Activated CD8-positive, alpha-beta T cell treated with anti-CD3 and anti-CD28 coated beads for 36 hours (primary cell): Measurements from ENCODE around the gene PIP5K1B. TPM values are rescaled to one million over a fixed set of nuclear protein-coding genes. Genes with fewer than 3 reads are reported as not detected.
"Not testable (repeated sequence)": the region's sequence is repeated elsewhere in the genome, so short reads cannot be mapped to it uniquely, and the experiment has no call there.

Experiments
- ATAC-seq: fragments of 200-7000 bp; cut with Tn5 transposase; one replicate; pipeline ENCODE4 v1.10.0; 2021; ENCODE audit warnings: mild to moderate bottlenecking, moderate library complexity
- CTCF ChIA-PET: fragments of 350-600 bp; sonication (Branson Sonifier 250); formaldehyde crosslinking; loops from one replicate; lab custom pipeline; 2021; ENCODE audit warnings: antibody characterized with exemption; lab: Charles Lee
- POLR2A ChIA-PET: fragments of 350-600 bp; sonication (Branson Sonifier 250); formaldehyde crosslinking; loops from one replicate; lab custom pipeline; 2021; ENCODE audit warnings: antibody characterized with exemption; lab: Charles Lee
- DNase-seq: peaks from one replicate; pipeline ENCODE4 v3.0.0-alpha.2; 2020
- H3K27ac Mint-ChIP-seq: one replicate; pipeline ENCODE4 v1.8.0; 2021; ENCODE audit warnings: mild to moderate bottlenecking, mixed read lengths
- H3K27me3 Mint-ChIP-seq: one replicate; pipeline ENCODE4 v1.8.0; 2021; ENCODE audit warnings: mixed read lengths
- H3K36me3 Mint-ChIP-seq: one replicate; pipeline ENCODE4 v1.8.0; 2021; ENCODE audit warnings: low read depth, mixed read lengths
- H3K4me1 Mint-ChIP-seq: one replicate; pipeline ENCODE4 v1.8.0; 2021; ENCODE audit warnings: low read depth, mixed read lengths
- H3K4me3 Mint-ChIP-seq: one replicate; pipeline ENCODE4 v1.8.0; 2021; ENCODE audit warnings: mild to moderate bottlenecking, moderate library complexity, mixed read lengths
- H3K9me3 Mint-ChIP-seq: one replicate; pipeline ENCODE4 v1.8.0; 2021; ENCODE audit warnings: mixed read lengths
- intact Hi-C: fragments of 100-400 bp; cut with micrococcal nuclease; formaldehyde crosslinking; loops from one replicate; pipeline ENCODE4 v1.10.0; 2022
- total RNA-seq, 2 experiments: library from RNA; stranded (reverse); gene quantifications; one replicate each; pipeline ENCODE4 v1.2.3, GENCODE V29; 2021
- TF ChIP-seq, protein P1 (sequence below): fragments of 200-600 bp; IDR thresholded peaks from one replicate; pipeline ENCODE4 v1.8.0; 2022; ENCODE audit warnings: antibody characterized with exemption, mild to moderate bottlenecking

PIP5K1B gene
- total RNA-seq, 2 experiments from 2014 or later, result 0.43 to 0.98 TPM

DNA sequence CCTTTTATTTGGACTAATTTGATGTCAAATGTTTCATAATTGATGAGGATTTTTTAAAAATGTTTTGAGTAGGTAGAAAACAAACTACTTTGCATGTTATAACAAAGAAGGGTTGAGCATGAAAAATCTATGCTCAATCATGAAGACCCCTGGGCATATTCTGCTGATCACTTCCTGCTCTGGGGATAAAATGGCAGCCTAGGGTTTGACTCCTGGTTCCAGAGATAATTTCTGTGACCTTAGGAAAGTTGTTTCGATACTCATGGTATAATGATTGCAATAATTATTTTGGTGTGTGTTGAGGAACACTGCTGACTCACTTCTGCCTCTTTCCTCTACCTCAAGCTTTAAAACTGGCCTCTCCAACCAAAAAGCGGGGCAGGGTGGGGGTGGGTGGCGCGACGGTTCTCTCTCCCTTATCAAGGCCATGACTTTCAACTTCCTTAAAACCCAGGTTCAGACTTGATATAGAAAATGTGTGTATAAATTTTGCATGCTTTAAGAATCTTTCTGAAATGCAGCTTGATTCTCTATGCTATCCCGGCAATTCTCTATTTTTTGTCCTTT is 6.0 kb upstream of the PIP5K1B start:
- CTCF ChIA-PET, result interaction anchor here (1.3 kb wide), 1 partner anchor 13 kb away, joined by 3 read pairs; no protein-coding TSS in a partner anchor
- no peak for DNase-seq
- peaks cover 2% of the 10 kb centered on the region for H3K9me3 Mint-ChIP-seq
- no peak for ATAC-seq
- POLR2A ChIA-PET, result no interaction called here
- H3K36me3 Mint-ChIP-seq, result no peaks in the 10 kb centered on the region
- TF ChIP-seq, protein P1, sequence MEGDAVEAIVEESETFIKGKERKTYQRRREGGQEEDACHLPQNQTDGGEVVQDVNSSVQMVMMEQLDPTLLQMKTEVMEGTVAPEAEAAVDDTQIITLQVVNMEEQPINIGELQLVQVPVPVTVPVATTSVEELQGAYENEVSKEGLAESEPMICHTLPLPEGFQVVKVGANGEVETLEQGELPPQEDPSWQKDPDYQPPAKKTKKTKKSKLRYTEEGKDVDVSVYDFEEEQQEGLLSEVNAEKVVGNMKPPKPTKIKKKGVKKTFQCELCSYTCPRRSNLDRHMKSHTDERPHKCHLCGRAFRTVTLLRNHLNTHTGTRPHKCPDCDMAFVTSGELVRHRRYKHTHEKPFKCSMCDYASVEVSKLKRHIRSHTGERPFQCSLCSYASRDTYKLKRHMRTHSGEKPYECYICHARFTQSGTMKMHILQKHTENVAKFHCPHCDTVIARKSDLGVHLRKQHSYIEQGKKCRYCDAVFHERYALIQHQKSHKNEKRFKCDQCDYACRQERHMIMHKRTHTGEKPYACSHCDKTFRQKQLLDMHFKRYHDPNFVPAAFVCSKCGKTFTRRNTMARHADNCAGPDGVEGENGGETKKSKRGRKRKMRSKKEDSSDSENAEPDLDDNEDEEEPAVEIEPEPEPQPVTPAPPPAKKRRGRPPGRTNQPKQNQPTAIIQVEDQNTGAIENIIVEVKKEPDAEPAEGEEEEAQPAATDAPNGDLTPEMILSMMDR, result no peak
- no peak overlapping the region for H3K27ac Mint-ChIP-seq
- no peaks in the 10 kb centered on the region for H3K4me1 Mint-ChIP-seq
- H3K4me3 Mint-ChIP-seq, result no peak overlapping the region
- intact Hi-C loops, result no loop called here
- H3K27me3 Mint-ChIP-seq, result peaks cover 47% of the 10 kb centered on the region

DNA sequence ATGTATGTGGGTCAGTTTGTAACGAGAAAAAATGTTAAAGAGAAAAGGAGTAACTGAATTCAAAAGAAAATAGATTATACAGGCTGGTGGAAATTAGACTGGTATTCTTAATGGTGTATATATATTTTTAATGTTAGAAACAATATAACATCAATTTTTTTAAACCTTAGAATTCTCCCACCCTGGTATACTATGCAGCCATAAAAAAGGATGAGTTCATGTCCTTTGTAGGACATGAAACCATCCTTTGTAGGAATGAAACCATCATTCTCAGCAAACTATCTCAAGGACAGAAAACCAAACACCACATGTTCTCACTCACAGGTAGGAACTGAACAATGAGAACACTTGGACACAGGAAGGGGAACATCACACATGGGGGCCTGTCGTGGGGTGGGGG is 5.4 kb upstream of the PIP5K1B start:
- H3K36me3 Mint-ChIP-seq, POLR2A ChIA-PET, H3K4me3 Mint-ChIP-seq, H3K9me3 Mint-ChIP-seq, CTCF ChIA-PET, H3K27ac Mint-ChIP-seq, H3K4me1 Mint-ChIP-seq, ATAC-seq, DNase-seq, intact Hi-C loops: not testable (repeated sequence)
- peaks cover 48% of the 10 kb centered on the region for H3K27me3 Mint-ChIP-seq

DNA sequence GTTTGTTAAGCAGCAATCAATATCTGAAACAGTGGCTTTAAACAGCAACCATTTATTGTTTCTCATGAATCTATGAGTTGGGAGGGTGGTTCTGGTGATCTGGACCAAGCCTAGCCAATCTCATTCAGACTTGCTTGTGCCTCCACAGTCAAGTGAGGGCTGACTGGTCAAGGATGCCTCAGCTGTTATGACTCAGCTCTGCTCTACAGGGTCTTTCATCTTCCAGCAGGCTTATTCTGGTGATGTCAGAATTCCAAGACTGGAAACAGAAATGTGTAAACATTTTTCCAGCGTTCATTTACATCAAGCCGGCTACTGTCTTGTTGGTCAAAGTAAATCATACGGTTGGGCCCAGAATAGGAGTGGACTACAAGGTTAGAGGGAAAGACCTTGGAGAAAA is 2.5 kb upstream of the PIP5K1B start:
- no peaks in the 10 kb centered on the region for H3K36me3 Mint-ChIP-seq
- TF ChIP-seq, protein P1, result no peak
- POLR2A ChIA-PET, result no interaction called here
- H3K4me3 Mint-ChIP-seq, result no peak overlapping the region
- no peak for DNase-seq
- peaks cover 8% of the 10 kb centered on the region for H3K4me1 Mint-ChIP-seq
- CTCF ChIA-PET, result interaction anchor here (1.5 kb wide), 1 partner anchor 297 kb away, joined by 4 read pairs; no protein-coding TSS in a partner anchor
- no peak overlapping the region for H3K27ac Mint-ChIP-seq
- intact Hi-C loops, result no loop called here
- H3K27me3 Mint-ChIP-seq, result peaks cover 57% of the 10 kb centered on the region
- no peaks in the 10 kb centered on the region for H3K9me3 Mint-ChIP-seq
- ATAC-seq, result no peak

DNA sequence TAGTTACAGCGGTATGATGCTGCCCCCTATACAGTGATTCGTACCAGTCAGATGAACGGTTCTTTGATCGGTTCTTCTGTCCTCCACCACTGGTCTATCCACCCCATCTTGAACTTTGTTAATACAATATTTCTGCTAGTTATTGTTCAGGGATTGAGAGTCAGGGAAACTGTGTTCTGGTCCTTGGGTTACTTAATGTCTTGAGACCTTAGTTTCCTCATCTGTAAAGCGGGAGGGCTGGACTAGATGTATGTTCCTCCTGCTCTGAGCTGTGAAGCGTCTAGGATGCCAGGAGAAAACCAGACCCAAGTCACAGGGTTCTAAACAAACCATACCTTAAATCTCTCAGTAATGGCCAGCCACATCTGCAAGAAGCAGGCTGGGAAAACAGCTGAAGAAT is 1.4 kb upstream of the PIP5K1B start:
- Mint-ChIP-seq H3K36me3 (no peaks in the 10 kb centered on the region), H3K4me3 (no peak overlapping the region), H3K27me3 (peaks cover 52% of the 10 kb centered on the region), H3K27ac (no peak overlapping the region), H3K9me3 (no peaks in the 10 kb centered on the region), H3K4me1 (peaks cover 8% of the 10 kb centered on the region)
- ChIA-PET CTCF (no interaction called here), POLR2A (interaction anchor here (0.5 kb wide), 2 partner anchors 15 to 245 kb away, joined by 3 read pairs; no protein-coding TSS in a partner anchor)
- intact Hi-C loops, result no loop called here
- TF ChIP-seq, protein P1, result no peak
- no peak for DNase-seq
- ATAC-seq, result no peak

DNA sequence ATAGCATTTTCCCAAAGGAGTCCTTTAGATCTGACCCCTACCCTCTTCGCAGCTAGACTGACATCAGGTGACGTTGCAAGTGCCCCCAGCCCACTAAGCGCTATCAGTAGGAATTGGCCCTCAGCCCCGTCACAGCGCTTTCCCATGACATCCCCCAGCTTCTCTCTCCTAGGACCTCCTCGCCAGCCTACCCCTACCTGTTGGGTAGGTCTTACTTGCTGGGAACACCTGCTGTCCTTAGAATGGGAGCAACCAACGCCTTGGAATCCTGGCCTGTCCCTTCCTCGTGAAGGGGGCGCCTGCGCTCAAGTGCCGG is 584 bp upstream of the PIP5K1B start:
- no peak overlapping the region for H3K4me3 Mint-ChIP-seq
- TF ChIP-seq, protein P1, result no peak
- peaks cover 8% of the 10 kb centered on the region for H3K4me1 Mint-ChIP-seq
- peaks cover 57% of the 10 kb centered on the region for H3K27me3 Mint-ChIP-seq
- ChIA-PET CTCF (no interaction called here), POLR2A (interaction anchor here (0.6 kb wide), 1 partner anchor 299 kb away, joined by 4 read pairs; no protein-coding TSS in a partner anchor)
- DNase-seq (no peak), ATAC-seq (no peak)
- no peaks in the 10 kb centered on the region for H3K36me3 Mint-ChIP-seq
- intact Hi-C loops, result no loop called here
- H3K27ac Mint-ChIP-seq, result no peak overlapping the region
- no peaks in the 10 kb centered on the region for H3K9me3 Mint-ChIP-seq
